Progenitor cell of endocrine pancreas (in vitro differentiated cells): ENCODE results near the gene CALN1. TPM values are rescaled to one million over a fixed set of nuclear protein-coding genes. Genes with fewer than 3 reads are reported as not detected.

Experiments
- DNase-seq: peaks from one replicate; pipeline ENCODE4 v3.0.0; 2021; ENCODE audit warnings: low spot score; ENCODE audit not compliant: unreplicated experiment
- H3K27ac Mint-ChIP-seq: 2 replicates; pipeline ENCODE4 v1.8.0; 2021; ENCODE audit warnings: mild to moderate bottlenecking, moderate library complexity, mixed read lengths
- H3K27me3 Mint-ChIP-seq: 2 replicates; pipeline ENCODE4 v1.8.0; 2021; ENCODE audit warnings: mixed read lengths
- H3K36me3 Mint-ChIP-seq: 2 replicates; pipeline ENCODE4 v1.8.0; 2022; ENCODE audit warnings: mixed read lengths; ENCODE audit not compliant: insufficient read depth
- H3K4me1 Mint-ChIP-seq: 2 replicates; pipeline ENCODE4 v1.8.0; 2021; ENCODE audit warnings: low read depth, mixed read lengths
- H3K4me3 Mint-ChIP-seq: 2 replicates; pipeline ENCODE4 v1.8.0; 2021; ENCODE audit warnings: low read depth, mild to moderate bottlenecking, moderate library complexity, mixed read lengths
- H3K9me3 Mint-ChIP-seq: 2 replicates; pipeline ENCODE4 v1.8.0; 2021; ENCODE audit warnings: low read depth, mixed read lengths
- CTCF ChIP-seq: fragments of 200-600 bp; sonication (generic); IDR thresholded peaks from one replicate; pipeline ENCODE4 v1.5.0; 2021; ENCODE audit warnings: antibody characterized with exemption, mild to moderate bottlenecking; ENCODE audit not compliant: unreplicated experiment
- total RNA-seq: library from RNA; stranded (reverse); gene quantifications from 2 replicates; pipeline ENCODE4 v1.2.1, GENCODE V29; 2021

Gene CALN1
- total RNA-seq, 1 donor from 2014 or later = 0.79 TPM

DNA sequence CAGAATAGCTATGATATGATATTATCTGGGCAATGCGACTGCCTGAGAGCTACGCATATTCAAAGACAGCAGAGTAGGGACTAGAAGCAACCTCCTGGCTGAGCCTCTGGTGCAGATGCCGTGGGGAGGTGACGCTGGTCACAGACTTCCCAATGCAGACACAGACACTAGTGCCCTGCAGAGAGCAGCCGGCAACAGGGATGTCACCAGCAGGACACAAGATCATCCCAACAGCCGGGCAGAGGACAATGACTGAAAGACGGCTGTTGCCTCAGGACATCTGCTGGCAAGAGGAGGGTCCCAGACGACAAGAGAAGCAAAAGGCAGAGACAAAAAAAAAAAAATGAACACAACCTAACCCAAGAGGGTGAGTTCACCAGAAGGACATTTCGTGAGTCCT lies 104.6 kb downstream of the CALN1 start:
- Mint-ChIP-seq H3K9me3 (no peaks in the 10 kb centered on the region), H3K4me1 (no peaks in the 10 kb centered on the region), H3K27me3 (peaks cover 18% of the 10 kb centered on the region), H3K27ac (no peak overlapping the region), H3K4me3 (no peak overlapping the region), H3K36me3 (no peaks in the 10 kb centered on the region)
- no peak for TF ChIP-seq CTCF
- DNase-seq = no peak

GRCh38 chr7:72298912-72299311 lies 113.2 kb downstream of the CALN1 start:
- Mint-ChIP-seq H3K9me3 (no peaks in the 10 kb centered on the region), H3K27ac (no peak overlapping the region), H3K27me3 (peaks cover 2% of the 10 kb centered on the region), H3K36me3 (no peaks in the 10 kb centered on the region), H3K4me3 (no peak overlapping the region), H3K4me1 (no peaks in the 10 kb centered on the region)
- DNase-seq = no peak
- TF ChIP-seq CTCF = no peak

GRCh38 chr7:72298091-72298490 lies 114.0 kb downstream of the CALN1 start:
- H3K4me3 Mint-ChIP-seq = no peak overlapping the region
- no peak overlapping the region for H3K27ac Mint-ChIP-seq
- no peaks in the 10 kb centered on the region for H3K36me3 Mint-ChIP-seq
- peaks cover 3% of the 10 kb centered on the region for H3K27me3 Mint-ChIP-seq
- no peak for DNase-seq
- no peaks in the 10 kb centered on the region for H3K4me1 Mint-ChIP-seq
- TF ChIP-seq CTCF = no peak
- no peaks in the 10 kb centered on the region for H3K9me3 Mint-ChIP-seq

- no peaks in the 10 kb centered on the region for H3K4me1 Mint-ChIP-seq
- H3K4me3 Mint-ChIP-seq = no peak overlapping the region
- TF ChIP-seq CTCF = no peak
- peaks cover 5% of the 10 kb centered on the region for H3K27me3 Mint-ChIP-seq
- H3K9me3 Mint-ChIP-seq = no peaks in the 10 kb centered on the region
- no peak for DNase-seq
- no peak overlapping the region for H3K27ac Mint-ChIP-seq
- H3K36me3 Mint-ChIP-seq = no peaks in the 10 kb centered on the region
These were observed 114.5 kb downstream of the CALN1 start for GRCh38 chr7:72297636-72298035.

DNA sequence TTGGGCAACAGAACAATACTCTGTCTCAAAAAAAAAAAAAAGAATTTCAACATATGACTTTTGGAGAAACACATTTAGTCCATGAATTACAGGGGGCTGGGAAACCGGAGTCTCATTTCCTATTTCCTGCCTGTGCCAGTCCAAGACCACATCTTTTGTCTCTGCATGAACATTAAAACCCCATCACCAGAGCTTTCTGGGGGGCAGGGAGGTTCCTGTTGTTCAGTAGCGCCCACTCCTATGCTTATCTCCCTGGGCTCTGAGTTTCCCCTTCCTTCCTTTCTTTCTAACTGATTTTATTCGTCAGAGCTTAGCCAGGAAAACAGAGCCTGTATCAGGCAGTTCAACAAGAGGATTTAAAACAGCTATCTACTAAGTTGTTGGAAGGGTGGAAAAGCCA lies 119.3 kb downstream of the CALN1 start:
- Mint-ChIP-seq H3K4me1 (no peaks in the 10 kb centered on the region), H3K36me3 (no peaks in the 10 kb centered on the region)

More for the DNA sequence above, 119.3 kb downstream of the CALN1 start:
- TF ChIP-seq CTCF = no peak
- Mint-ChIP-seq H3K9me3 (peaks cover 3% of the 10 kb centered on the region), H3K4me3 (no peak overlapping the region), H3K27me3 (peaks cover 3% of the 10 kb centered on the region), H3K27ac (no peak overlapping the region)
- no peak for DNase-seq
